Measurements from ENCODE around the gene CEP63. TPM values are rescaled to one million over a fixed set of nuclear protein-coding genes. Genes with fewer than 3 reads are reported as not detected.

CEP63 gene
- total and polyA plus RNA-seq, 9 of the 15 experiments (the other 6 are each of a cell fraction or from before 2014, with no cell fraction given), result 5.1 to 17.8 (median 10.6) TPM

DNA sequence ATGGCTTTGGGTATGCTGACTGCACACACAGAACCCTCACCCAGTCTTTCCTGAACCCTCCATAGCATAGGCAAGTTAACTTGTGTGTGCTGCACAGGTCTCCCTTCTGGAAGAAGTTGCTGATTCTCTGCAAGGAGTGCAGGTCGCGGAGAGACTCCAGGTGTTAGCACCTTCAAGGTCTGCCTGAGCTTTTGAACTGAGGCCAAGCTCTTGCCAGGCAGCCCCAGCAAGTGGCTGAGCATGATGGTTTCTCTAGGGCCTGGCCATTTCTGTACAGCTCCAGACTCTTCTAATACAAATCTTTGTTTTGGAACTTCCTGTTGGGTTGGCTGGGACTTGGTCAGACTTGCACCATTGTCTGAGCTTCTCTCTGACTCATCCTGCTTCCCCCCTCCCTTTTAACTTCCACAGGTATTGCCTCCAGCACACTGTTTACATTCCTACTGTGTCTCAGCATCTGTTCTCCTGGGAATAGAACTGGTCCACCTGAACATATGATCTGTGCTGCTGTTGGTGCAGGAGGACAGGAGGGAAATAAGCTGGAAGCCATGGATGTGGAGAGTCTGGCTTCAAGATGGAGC, 111.6 kb downstream of the CEP63 start:
- no peaks in the 10 kb centered on the region for H4K20me1 ChIP-seq (replicated peaks; ENCODE audit: control insufficient read depth, insufficient read depth, low read length)
- POLR2A ChIA-PET, result interaction anchor here (0.6 kb wide), 1 partner anchor 56 kb away, joined by 5 read pairs; no protein-coding TSS in a partner anchor
- BruUV-seq (replicated peaks), result no TSS peak
- in situ Hi-C loops (cut with MboI), result no loop called here
- TF ChIP-seq HNRNPH1 (optimal IDR thresholded peaks at IDR 0.05; ENCODE audit: low read depth, low read length) (no peak), ARID1B (IDR thresholded peaks at IDR 0.05) (no peak), C11orf30 (IDR thresholded peaks at IDR 0.05; ENCODE audit: low read depth) (no peak), DACH1 (IDR thresholded peaks at IDR 0.05; ENCODE audit: partially characterized antibody) (no peak), POLR2A (conservative IDR thresholded peaks at IDR 0.05) (no peak), ZFP30 (CRISPR knock-in tag; IDR thresholded peaks at IDR 0.05; ENCODE audit: borderline replicate concordance) (no peak), SOX6 (IDR thresholded peaks at IDR 0.05) (no peak), NFATC3 (IDR thresholded peaks at IDR 0.05) (no peak), RUNX1 (IDR thresholded peaks at IDR 0.05; ENCODE audit: low read depth) (no peak), HNRNPUL1 (IDR thresholded peaks at IDR 0.05; ENCODE audit: low read length) (no peak), SMARCE1 (IDR thresholded peaks at IDR 0.05) (no peak), PRMT5 (CRISPR knock-in tag; IDR thresholded peaks at IDR 0.05) (no peak), ZC3H11A (IDR thresholded peaks at IDR 0.05; ENCODE audit: low read depth, low read length) (no peak), BHLHE40 (IDR thresholded peaks at IDR 0.05; ENCODE audit: low read length) (no peak)
- TF ChIP-seq, protein P1, sequence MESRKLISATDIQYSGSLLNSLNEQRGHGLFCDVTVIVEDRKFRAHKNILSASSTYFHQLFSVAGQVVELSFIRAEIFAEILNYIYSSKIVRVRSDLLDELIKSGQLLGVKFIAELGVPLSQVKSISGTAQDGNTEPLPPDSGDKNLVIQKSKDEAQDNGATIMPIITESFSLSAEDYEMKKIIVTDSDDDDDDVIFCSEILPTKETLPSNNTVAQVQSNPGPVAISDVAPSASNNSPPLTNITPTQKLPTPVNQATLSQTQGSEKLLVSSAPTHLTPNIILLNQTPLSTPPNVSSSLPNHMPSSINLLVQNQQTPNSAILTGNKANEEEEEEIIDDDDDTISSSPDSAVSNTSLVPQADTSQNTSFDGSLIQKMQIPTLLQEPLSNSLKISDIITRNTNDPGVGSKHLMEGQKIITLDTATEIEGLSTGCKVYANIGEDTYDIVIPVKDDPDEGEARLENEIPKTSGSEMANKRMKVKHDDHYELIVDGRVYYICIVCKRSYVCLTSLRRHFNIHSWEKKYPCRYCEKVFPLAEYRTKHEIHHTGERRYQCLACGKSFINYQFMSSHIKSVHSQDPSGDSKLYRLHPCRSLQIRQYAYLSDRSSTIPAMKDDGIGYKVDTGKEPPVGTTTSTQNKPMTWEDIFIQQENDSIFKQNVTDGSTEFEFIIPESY (CRISPR knock-in tag; IDR thresholded peaks at IDR 0.05), result no peak
- TF ChIP-seq, protein P2, sequence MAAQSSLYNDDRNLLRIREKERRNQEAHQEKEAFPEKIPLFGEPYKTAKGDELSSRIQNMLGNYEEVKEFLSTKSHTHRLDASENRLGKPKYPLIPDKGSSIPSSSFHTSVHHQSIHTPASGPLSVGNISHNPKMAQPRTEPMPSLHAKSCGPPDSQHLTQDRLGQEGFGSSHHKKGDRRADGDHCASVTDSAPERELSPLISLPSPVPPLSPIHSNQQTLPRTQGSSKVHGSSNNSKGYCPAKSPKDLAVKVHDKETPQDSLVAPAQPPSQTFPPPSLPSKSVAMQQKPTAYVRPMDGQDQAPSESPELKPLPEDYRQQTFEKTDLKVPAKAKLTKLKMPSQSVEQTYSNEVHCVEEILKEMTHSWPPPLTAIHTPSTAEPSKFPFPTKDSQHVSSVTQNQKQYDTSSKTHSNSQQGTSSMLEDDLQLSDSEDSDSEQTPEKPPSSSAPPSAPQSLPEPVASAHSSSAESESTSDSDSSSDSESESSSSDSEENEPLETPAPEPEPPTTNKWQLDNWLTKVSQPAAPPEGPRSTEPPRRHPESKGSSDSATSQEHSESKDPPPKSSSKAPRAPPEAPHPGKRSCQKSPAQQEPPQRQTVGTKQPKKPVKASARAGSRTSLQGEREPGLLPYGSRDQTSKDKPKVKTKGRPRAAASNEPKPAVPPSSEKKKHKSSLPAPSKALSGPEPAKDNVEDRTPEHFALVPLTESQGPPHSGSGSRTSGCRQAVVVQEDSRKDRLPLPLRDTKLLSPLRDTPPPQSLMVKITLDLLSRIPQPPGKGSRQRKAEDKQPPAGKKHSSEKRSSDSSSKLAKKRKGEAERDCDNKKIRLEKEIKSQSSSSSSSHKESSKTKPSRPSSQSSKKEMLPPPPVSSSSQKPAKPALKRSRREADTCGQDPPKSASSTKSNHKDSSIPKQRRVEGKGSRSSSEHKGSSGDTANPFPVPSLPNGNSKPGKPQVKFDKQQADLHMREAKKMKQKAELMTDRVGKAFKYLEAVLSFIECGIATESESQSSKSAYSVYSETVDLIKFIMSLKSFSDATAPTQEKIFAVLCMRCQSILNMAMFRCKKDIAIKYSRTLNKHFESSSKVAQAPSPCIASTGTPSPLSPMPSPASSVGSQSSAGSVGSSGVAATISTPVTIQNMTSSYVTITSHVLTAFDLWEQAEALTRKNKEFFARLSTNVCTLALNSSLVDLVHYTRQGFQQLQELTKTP (IDR thresholded peaks at IDR 0.05; ENCODE audit: low read depth in 1 of 2, partially characterized antibody in 2 of 2), result no peak
- TF ChIP-seq, protein P3, sequence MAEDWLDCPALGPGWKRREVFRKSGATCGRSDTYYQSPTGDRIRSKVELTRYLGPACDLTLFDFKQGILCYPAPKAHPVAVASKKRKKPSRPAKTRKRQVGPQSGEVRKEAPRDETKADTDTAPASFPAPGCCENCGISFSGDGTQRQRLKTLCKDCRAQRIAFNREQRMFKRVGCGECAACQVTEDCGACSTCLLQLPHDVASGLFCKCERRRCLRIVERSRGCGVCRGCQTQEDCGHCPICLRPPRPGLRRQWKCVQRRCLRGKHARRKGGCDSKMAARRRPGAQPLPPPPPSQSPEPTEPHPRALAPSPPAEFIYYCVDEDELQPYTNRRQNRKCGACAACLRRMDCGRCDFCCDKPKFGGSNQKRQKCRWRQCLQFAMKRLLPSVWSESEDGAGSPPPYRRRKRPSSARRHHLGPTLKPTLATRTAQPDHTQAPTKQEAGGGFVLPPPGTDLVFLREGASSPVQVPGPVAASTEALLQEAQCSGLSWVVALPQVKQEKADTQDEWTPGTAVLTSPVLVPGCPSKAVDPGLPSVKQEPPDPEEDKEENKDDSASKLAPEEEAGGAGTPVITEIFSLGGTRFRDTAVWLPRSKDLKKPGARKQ (CRISPR knock-in tag; IDR thresholded peaks at IDR 0.05), result no peak
- no CpG with 5 or more reads among the region's 2 CpGs for WGBS (ENCODE audit: insufficient coverage, low coverage, missing lambda C conversion rate)
- no peak overlapping the region for H3K4me3 ChIP-seq
- no peak overlapping the region for H3K9ac ChIP-seq (ENCODE audit: insufficient read depth in 1 of 2, low read depth in 2 of 2, low read length in 2 of 2)
- H3K9me1 ChIP-seq (ENCODE audit: control insufficient read depth, insufficient read depth, low read length), result no peaks in the 10 kb centered on the region
- H3K4me2 ChIP-seq (ENCODE audit: insufficient read depth, low read length), result no peak overlapping the region
- CTCF ChIA-PET (ENCODE audit: low intra/inter-chr PET ratio), result no interaction called here
- ATAC-seq, result no peak
- peaks cover 0 to 20% of the 10 kb centered on the region in 2 experiments; a peak in 1 of 5 replicates for H3K27me3 ChIP-seq (ENCODE audit: control insufficient read depth in 2 of 2, insufficient read depth in 2 of 2, low read length in 2 of 2)
- no peaks in the 10 kb centered on the region for H3K9me3 ChIP-seq (replicated peaks; ENCODE audit: control insufficient read depth, insufficient read depth, low read depth, low read length)
- intact Hi-C loops (cut with micrococcal nuclease), result no loop called here
- H3K36me3 ChIP-seq (ENCODE audit: control insufficient read depth, insufficient read depth, low read length), result no peaks in the 10 kb centered on the region
- FAIRE-seq, result no peak
- H3K4me1 ChIP-seq (replicated peaks in 1 of 2; ENCODE audit: control insufficient read depth in 2 of 2, insufficient read depth in 2 of 2, low read length in 2 of 2), result no peaks in the 10 kb centered on the region
- no peak for DNase-seq (ENCODE audit: extremely low read depth in 1 of 4, low spot score in 3 of 4)
- no peak overlapping the region for H2AFZ ChIP-seq (ENCODE audit: low read depth, low read length)
- no peaks in the 10 kb centered on the region for H3K79me2 ChIP-seq (ENCODE audit: control insufficient read depth, insufficient read depth, low read length)
- H3K27ac ChIP-seq (ENCODE audit: extremely low read depth, low read depth, low read length), result no peak overlapping the region
